GM06990 (cell line): ENCODE data around the gene PLEKHH3.
"Not testable (repeated sequence)": the region's sequence is repeated elsewhere in the genome, so short reads cannot be mapped to it uniquely, and the experiment has no call there.

Source experiments
- DNase-seq: peaks from one replicate; pipeline ENCODE4 v3.0.0-alpha.2; 2011; ENCODE audit not compliant: insufficient read length; ENCODE audit errors: extremely low read depth
- H3K27me3 ChIP-seq: replicated peaks from 2 replicates; pipeline ENCODE4 v1.6.0; 2011; ENCODE audit warnings: low read length; ENCODE audit not compliant: control insufficient read depth, insufficient read depth
- H3K36me3 ChIP-seq: 2 replicates; pipeline ENCODE4 v1.5.1; 2011; ENCODE audit warnings: low read length; ENCODE audit not compliant: control insufficient read depth, insufficient read depth
- H3K4me3 ChIP-seq: replicated peaks from 2 replicates; pipeline ENCODE4 v1.5.1; 2011; ENCODE audit warnings: low read depth, mild to moderate bottlenecking, control low read depth, low read length
- TF ChIP-seq, protein P1 (sequence below): IDR thresholded peaks from 2 replicates; pipeline ENCODE4 v1.5.1; 2011; ENCODE audit warnings: low read length, control low read depth, mild to moderate bottlenecking, inconsistent platforms; ENCODE audit not compliant: insufficient read depth, poor library complexity, severe bottlenecking

PLEKHH3 gene

DNA sequence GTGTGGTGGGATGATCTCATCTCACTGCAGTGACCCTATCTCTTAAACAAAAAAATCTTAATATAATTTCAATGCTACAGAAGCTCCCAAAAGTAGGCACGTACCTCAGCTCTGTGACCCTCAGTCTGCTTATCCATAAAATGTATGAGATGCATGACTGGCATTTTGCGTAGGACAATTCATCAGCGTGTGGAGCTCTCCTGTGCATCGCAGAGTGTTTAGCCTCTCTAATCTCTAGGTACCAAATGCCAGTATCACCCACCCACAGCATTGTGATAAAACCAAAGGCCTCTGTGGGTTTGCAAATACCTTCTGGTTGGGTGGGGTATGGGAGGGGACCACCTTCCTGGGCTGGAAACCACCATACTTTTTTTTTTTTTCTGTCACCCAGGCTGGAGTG, 36.7 kb downstream of the PLEKHH3 start:
- TF ChIP-seq, protein P1, sequence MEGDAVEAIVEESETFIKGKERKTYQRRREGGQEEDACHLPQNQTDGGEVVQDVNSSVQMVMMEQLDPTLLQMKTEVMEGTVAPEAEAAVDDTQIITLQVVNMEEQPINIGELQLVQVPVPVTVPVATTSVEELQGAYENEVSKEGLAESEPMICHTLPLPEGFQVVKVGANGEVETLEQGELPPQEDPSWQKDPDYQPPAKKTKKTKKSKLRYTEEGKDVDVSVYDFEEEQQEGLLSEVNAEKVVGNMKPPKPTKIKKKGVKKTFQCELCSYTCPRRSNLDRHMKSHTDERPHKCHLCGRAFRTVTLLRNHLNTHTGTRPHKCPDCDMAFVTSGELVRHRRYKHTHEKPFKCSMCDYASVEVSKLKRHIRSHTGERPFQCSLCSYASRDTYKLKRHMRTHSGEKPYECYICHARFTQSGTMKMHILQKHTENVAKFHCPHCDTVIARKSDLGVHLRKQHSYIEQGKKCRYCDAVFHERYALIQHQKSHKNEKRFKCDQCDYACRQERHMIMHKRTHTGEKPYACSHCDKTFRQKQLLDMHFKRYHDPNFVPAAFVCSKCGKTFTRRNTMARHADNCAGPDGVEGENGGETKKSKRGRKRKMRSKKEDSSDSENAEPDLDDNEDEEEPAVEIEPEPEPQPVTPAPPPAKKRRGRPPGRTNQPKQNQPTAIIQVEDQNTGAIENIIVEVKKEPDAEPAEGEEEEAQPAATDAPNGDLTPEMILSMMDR = no peak
- Histone ChIP-seq H3K27me3 (no peaks in the 10 kb centered on the region), H3K4me3 (no peak overlapping the region), H3K36me3 (no peaks in the 10 kb centered on the region)
- no peak for DNase-seq

- Histone ChIP-seq H3K27me3 (no peaks in the 10 kb centered on the region), H3K36me3 (no peaks in the 10 kb centered on the region), H3K4me3 (no peak overlapping the region)
- DNase-seq = no peak
- TF ChIP-seq, protein P1 = no peak
Observed at GRCh38 chr17:42639525-42640113, 37.2 kb downstream of the PLEKHH3 start.

- no peaks in the 10 kb centered on the region for H3K27me3 ChIP-seq
- DNase-seq = no peak
- H3K36me3 ChIP-seq = no peaks in the 10 kb centered on the region
- TF ChIP-seq, protein P1 = no peak
- H3K4me3 ChIP-seq = no peak overlapping the region
Observed at GRCh38 chr17:42632949-42633444, 43.8 kb downstream of the PLEKHH3 start.

- Histone ChIP-seq H3K36me3 (no peaks in the 10 kb centered on the region), H3K27me3 (no peaks in the 10 kb centered on the region), H3K4me3 (no peak overlapping the region)
- no peak for DNase-seq
- TF ChIP-seq, protein P1 = no peak
Observed at GRCh38 chr17:42629411-42630009, 47.3 kb downstream of the PLEKHH3 start.

DNA sequence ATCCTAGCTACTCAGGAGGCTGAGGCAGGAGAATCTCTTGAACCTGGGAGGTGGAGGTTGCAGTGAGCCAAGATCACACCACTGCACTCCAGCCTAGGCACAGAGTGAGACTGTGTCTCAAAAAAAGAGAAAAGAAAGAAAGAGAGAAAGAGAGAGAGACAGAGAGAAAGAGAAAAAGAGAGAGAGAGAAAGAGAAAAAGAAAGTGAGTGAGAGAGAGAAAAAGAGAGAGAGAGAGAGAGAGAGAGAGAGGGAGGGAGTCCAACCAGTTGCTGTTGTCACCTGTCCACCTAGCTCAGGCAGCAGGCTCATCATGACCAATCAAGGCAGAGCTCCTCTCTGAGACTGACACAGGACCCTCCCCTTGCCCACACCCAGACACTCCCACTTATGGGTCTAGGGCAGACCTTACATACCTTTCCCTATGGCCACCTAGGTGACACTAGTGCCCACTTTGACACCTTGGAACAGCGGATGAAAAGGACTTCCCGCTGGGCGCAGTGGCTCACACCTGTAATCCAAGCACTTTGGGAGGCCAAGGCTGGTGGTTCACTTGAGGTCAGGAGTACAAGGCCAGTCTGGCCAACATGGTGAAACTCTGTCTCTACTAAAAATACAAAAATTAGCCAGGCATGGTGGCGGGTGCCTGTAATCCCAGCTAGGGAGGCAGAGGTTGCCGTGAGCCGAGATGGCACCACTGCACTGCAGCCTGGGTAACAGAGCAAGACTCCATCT, 49.6 kb downstream of the PLEKHH3 start:
- not testable (repeated sequence) for DNase-seq, H3K4me3 ChIP-seq, H3K27me3 ChIP-seq, H3K36me3 ChIP-seq

- DNase-seq = no peak
- H3K4me3 ChIP-seq = no peak overlapping the region
- TF ChIP-seq, protein P1 = peak; percentile 13
- H3K36me3 ChIP-seq = no peaks in the 10 kb centered on the region
- no peaks in the 10 kb centered on the region for H3K27me3 ChIP-seq
Observed at GRCh38 chr17:42623732-42624596, 52.8 kb downstream of the PLEKHH3 start.
